ENCODE data around the gene RASSF7. TPM values are rescaled to one million over a fixed set of nuclear protein-coding genes. Genes with fewer than 3 reads are reported as not detected.

RASSF7 gene
- polyA plus RNA-seq, 2 of the 4 experiments (the other 2 are of a cell fraction) = 18.4 to 30.7 TPM

DNA sequence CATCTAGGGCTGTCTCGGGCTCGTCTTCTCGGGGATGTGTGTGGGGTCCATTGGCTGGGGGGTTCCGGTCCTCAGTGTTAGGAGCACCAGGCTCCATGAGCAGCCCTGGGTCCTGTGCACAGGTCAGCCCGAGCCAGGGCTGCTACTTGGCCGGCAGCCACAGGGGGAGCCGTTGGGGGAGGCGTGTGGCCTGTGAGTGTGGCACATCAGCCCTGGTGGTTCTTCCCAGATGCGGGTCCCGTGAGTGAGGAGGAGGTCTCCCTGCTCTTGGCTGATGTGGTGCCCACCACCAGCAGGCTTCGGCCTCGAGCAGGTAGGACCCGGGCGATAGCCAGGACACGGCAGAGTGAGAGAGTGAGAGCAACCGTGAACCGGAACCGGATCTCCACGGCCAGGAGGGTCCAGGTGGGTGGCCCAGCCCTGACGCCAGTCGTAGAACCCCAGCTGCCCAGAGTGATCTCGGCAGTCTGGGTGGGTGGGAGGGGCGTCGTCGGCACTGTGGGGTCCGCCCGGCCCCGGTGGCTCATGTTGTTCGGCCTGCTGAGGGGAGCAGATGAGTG lies 36.5 kb downstream of the RASSF7 start:
- no peak for TF ChIP-seq ZNF302 (CRISPR knock-in tag; IDR thresholded peaks at IDR 0.05)
- TF ChIP-seq ESRRA (IDR thresholded peaks at IDR 0.05; ENCODE audit: borderline replicate concordance, low read length) = no peak
- no peak for TF ChIP-seq NR3C1 (IDR thresholded peaks at IDR 0.05)
- no peak for TF ChIP-seq HMGXB4 (CRISPR knock-in tag; IDR thresholded peaks at IDR 0.05; ENCODE audit: borderline replicate concordance)
- no peak for TF ChIP-seq ZC3H11A (IDR thresholded peaks at IDR 0.05)
- TF ChIP-seq RFX5 (IDR thresholded peaks at IDR 0.05) = no peak
- FAIRE-seq (no peak), ATAC-seq (peak; percentile 76 to 79; a peak in 5 of 6 replicates), DNase-seq (ENCODE audit: low read depth in 1 of 2, low spot score in 1 of 2) (no peak)
- no peaks in the 10 kb centered on the region for H3K9me3 ChIP-seq
- 92% methylated on average over 23 of the region's 29 CpGs for WGBS (ENCODE audit: missing lambda C conversion rate)
- no peak overlapping the region for H3K27ac ChIP-seq
- ChIA-PET CTCF (interaction anchor here (1.4 kb wide), 1 partner anchor 8 kb away, joined by 3 read pairs; no protein-coding TSS in a partner anchor), POLR2A (no interaction called here)
- no peak overlapping the region for H3K4me3 ChIP-seq
- H3K4me2 ChIP-seq = no peak overlapping the region
- peaks cover 7% of the 10 kb centered on the region; the same call in 2 of the 3 replicates for H3K4me1 ChIP-seq

DNA sequence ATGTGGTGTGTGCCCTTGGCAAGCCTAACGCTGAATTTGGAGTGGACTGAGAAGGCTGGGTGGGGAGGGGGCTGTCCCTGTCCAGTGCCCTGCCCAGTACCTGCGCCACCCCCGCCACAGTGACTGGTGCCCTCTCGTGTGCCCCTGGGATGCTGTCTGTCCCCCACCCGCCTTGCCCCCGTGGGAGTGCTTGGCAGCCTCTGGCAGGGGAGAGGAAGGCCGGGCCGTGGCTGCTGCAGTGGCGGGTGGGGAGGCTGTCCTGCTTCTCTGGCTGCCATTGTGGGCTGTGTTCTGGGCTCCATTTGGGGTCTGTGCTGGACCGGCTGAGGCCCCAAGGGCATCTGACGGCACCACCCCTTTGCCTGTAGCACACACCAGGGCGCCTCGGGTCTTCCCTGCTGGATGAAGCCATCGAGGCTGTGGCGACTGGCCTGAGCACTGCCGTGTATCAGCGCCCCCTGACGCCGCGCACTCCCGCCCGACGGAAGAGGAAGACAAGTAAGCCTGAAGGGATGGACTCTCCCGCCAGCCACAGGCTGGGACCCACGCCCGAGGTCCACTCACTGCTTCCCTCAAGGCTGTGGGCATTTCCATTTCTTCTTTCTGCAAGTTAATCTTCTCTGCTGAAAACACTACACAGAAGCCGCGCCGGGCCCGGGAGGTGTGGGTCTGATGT lies 37.4 kb downstream of the RASSF7 start:
- no peak for ATAC-seq
- no peak overlapping the region for H3K4me3 ChIP-seq
- no peaks in the 10 kb centered on the region for H3K9me3 ChIP-seq
- TF ChIP-seq TFCP2L1 (CRISPR knock-in tag; IDR thresholded peaks at IDR 0.05) = no peak
- TF ChIP-seq REST (IDR thresholded peaks at IDR 0.05) = no peak
- TF ChIP-seq HMGXB4 (CRISPR knock-in tag; IDR thresholded peaks at IDR 0.05; ENCODE audit: borderline replicate concordance) = no peak
- no peak for TF ChIP-seq CBX8 (IDR thresholded peaks at IDR 0.05)
- no peak for TF ChIP-seq TP53 (CRISPR knock-in tag; IDR thresholded peaks at IDR 0.05)
- CTCF ChIA-PET = no interaction called here
- DNase-seq (ENCODE audit: low read depth in 1 of 2, low spot score in 1 of 2) = no peak
- H3K27ac ChIP-seq = no peak overlapping the region
- H3K4me2 ChIP-seq = no peak overlapping the region
- WGBS (ENCODE audit: missing lambda C conversion rate) = 97% methylated on average over 19 of the region's 30 CpGs
- peaks cover 7% of the 10 kb centered on the region; the same call in 2 of the 3 replicates for H3K4me1 ChIP-seq
- POLR2A ChIA-PET = no interaction called here
- FAIRE-seq = no peak

DNA sequence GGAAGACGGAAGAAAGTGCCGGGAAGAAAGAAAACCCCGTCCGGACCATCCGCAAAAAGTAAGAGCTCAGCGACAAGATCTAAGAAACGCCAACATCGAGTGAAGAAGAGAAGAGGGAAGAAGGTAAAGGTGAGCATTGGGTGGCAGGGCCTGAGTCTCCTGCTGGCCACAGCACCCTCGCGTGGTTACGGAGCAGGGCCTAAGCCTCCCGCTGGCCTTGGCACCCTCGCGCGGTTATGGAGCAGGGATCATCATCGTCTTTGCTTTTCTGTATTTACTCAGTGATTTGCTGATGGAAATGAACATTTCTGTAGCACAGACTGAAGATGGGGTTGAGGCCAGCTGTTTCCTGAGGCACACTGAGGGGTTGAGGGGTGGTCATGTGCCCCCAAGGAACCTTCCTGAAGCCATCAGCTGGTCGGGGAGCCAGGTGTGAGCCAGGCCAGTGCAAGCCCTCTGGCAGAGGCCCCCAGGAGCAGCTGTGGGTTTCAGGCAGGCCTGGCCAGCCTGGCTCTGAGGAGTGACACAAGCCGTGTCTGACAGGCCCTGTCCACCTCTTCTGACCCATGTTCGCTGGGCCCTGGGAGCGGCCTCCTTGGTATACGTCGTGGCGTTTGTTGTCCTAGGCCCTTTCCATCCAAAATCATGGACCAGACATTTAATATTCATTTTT lies 40.9 kb downstream of the RASSF7 start:
- POLR2A ChIA-PET = interaction anchor here (1.1 kb wide), 1 partner anchor 12 kb away, joined by 3 read pairs; no protein-coding TSS in a partner anchor
- DNase-seq (ENCODE audit: low read depth in 1 of 2, low spot score in 1 of 2) (no peak), FAIRE-seq (no peak), ATAC-seq (no peak)
- TF ChIP-seq, protein P1, sequence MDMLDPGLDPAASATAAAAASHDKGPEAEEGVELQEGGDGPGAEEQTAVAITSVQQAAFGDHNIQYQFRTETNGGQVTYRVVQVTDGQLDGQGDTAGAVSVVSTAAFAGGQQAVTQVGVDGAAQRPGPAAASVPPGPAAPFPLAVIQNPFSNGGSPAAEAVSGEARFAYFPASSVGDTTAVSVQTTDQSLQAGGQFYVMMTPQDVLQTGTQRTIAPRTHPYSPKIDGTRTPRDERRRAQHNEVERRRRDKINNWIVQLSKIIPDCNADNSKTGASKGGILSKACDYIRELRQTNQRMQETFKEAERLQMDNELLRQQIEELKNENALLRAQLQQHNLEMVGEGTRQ (IDR thresholded peaks at IDR 0.05) = no peak
- TF ChIP-seq HEYL (CRISPR knock-in tag; IDR thresholded peaks at IDR 0.05) (no peak), POLR2A (IDR thresholded peaks at IDR 0.05; ENCODE audit: low read length) (no peak), PHF8 (IDR thresholded peaks at IDR 0.05; ENCODE audit: borderline replicate concordance, low read depth) (no peak), JUNB (IDR thresholded peaks at IDR 0.05) (no peak), NR3C1 (IDR thresholded peaks at IDR 0.05) (no peak), TP53 (CRISPR knock-in tag; IDR thresholded peaks at IDR 0.05) (no peak), MAFK (IDR thresholded peaks at IDR 0.05; ENCODE audit: partially characterized antibody) (no peak)
- TF ChIP-seq, protein P2, sequence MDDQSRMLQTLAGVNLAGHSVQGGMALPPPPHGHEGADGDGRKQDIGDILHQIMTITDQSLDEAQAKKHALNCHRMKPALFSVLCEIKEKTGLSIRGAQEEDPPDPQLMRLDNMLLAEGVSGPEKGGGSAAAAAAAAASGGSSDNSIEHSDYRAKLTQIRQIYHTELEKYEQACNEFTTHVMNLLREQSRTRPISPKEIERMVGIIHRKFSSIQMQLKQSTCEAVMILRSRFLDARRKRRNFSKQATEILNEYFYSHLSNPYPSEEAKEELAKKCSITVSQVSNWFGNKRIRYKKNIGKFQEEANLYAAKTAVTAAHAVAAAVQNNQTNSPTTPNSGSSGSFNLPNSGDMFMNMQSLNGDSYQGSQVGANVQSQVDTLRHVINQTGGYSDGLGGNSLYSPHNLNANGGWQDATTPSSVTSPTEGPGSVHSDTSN (IDR thresholded peaks at IDR 0.05) = no peak
- Histone ChIP-seq H3K4me1 (peaks cover 13% of the 10 kb centered on the region), H3K4me3 (no peak overlapping the region), H3K9me3 (no peaks in the 10 kb centered on the region), H3K27ac (no peak overlapping the region), H3K4me2 (no peak overlapping the region)
- WGBS (ENCODE audit: missing lambda C conversion rate) = 93% methylated on average over 23 of the region's 23 CpGs
- CTCF ChIA-PET = interaction anchor here (0.9 to 1.7 kb wide), 7 partner anchors 9 to 47 kb away, joined by 3 to 8 read pairs (median 4); no protein-coding TSS in a partner anchor
